NT2/D1 (cell line): ENCODE results near the gene OTOP2.

Source experiments
- SUZ12 ChIP-seq: IDR thresholded peaks from 2 replicates; pipeline ENCODE4 v1.6.1; 2011; ENCODE audit not compliant: insufficient read length, insufficient read depth; ENCODE audit errors: extremely low read depth
- YY1 ChIP-seq: IDR thresholded peaks from 2 replicates; pipeline ENCODE4 v1.6.1; 2011; ENCODE audit not compliant: insufficient read length, insufficient read depth
- ZNF274 ChIP-seq: IDR thresholded peaks from 2 replicates; pipeline ENCODE4 v1.6.1; 2011; ENCODE audit warnings: mild to moderate bottlenecking, low read depth, low read length

DNA sequence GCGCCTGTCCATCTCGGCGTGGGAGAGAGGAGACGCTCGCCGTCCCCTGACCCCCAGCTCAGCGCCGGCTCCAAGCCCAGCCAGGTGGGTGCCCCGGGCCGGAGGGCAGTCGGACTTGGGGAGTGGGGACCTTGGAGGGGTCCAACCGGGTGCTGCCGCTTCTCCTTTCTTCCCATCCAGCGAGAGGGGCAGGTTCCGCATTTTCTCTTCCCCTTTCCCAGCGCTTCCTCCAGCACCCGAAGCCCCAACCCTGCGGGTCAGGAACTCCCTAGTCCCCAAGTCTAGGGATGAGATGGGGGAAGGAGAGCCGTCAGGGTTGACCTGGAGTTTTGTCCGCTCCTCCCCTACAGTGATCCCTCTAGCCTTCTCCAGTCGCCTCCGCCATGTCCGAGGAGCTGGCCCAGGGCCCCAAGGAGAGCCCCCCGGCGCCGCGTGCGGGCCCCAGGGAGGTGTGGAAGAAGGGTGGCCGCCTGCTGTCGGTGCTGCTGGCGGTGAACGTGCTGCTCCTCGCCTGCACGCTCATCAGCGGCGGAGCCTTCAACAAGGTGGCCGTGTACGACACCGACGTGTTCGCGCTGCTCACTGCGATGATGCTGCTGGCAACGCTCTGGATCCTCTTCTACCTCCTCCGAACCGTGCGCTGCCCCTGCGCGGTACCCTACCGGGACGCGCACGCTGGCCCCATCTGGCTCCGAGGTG is at the start of gene OTOP2:
- TF ChIP-seq YY1 (no peak), ZNF274 (no peak), SUZ12 (no peak)
